SK-N-SH (cell line): ENCODE measurements around the gene BNC2. TPM values are rescaled to one million over a fixed set of nuclear protein-coding genes. Genes with fewer than 3 reads are reported as not detected.

Source experiments
- CTCF ChIA-PET: fragments of 300-600, 350-600 bp; formaldehyde crosslinking; extraction: SDS; loops from one replicate; lab custom pipeline; 2021; lab: Yijun Ruan, JAX
- POLR2A ChIA-PET: fragments of 350-600 bp; sonication (Branson Sonifier 250); formaldehyde crosslinking; extraction: SDS; loops from one replicate; lab custom pipeline; 2020; ENCODE audit warnings: antibody characterized with exemption, inconsistent platforms; lab: Yijun Ruan, JAX
- DNase-seq: peaks from one replicate; pipeline ENCODE4 v3.0.0; 2012
- H2AFZ ChIP-seq: fragments of 200-600 bp; sonication (generic); 2 replicates; pipeline ENCODE4 v1.8.1; 2016; ENCODE audit warnings: antibody characterized with exemption, mild to moderate bottlenecking, low read depth
- H3F3A ChIP-seq: fragments of 200-600 bp; sonication (generic); replicated peaks from 2 replicates; pipeline ENCODE3; 2016; ENCODE audit warnings: antibody characterized with exemption, mild to moderate bottlenecking; ENCODE audit not compliant: insufficient read depth
- H3K27ac ChIP-seq, 2 experiments: fragments of 200-500 bp in 1 of 2; fragments of 200-600 bp in 1 of 2; sonication (Bioruptor generic) in 1 of 2; sonication (generic), shearing (Covaris generic) in 1 of 2; 2 replicates each; pipeline versions ENCODE4 v1.5.1 to v1.6.1; 2014 to 2016; ENCODE audit warnings: low read depth in 2 of 2, inconsistent platforms in 1 of 2, low read length in 1 of 2, mild to moderate bottlenecking in 1 of 2, mixed read lengths in 1 of 2
- H3K27me3 ChIP-seq: fragments of 200-600 bp; sonication (generic), shearing (Covaris generic); 2 replicates; pipeline ENCODE4 v1.6.1; 2016; ENCODE audit warnings: mixed run types; ENCODE audit not compliant: insufficient read depth
- H3K36me3 ChIP-seq, 2 experiments: fragments of 200-500 bp in 1 of 2; fragments of 200-600 bp in 1 of 2; sonication (Bioruptor generic) in 1 of 2; sonication (generic) in 1 of 2; replicated peaks in 1 of 2; 2 replicates each; pipeline versions ENCODE3 to v1.5.1; 2014 to 2016; ENCODE audit warnings: low read length in 1 of 2, mild to moderate bottlenecking in 1 of 2; ENCODE audit not compliant: insufficient read depth in 2 of 2, control insufficient read depth in 1 of 2
- H3K4me1 ChIP-seq, 2 experiments: fragments of 200-500 bp in 1 of 2; fragments of 200-600 bp in 1 of 2; sonication (Bioruptor generic) in 1 of 2; sonication (generic), shearing (Covaris generic) in 1 of 2; 2 replicates each; pipeline versions ENCODE4 v1.5.1 to v1.6.1; 2014 to 2016; ENCODE audit warnings: low read depth in 1 of 2, low read length in 1 of 2, mixed run types in 1 of 2; ENCODE audit not compliant: insufficient read depth in 2 of 2, control insufficient read depth in 1 of 2
- H3K4me2 ChIP-seq: fragments of 200-600 bp; sonication (generic), shearing (Covaris generic); 2 replicates; pipeline ENCODE4 v1.6.1; 2017; ENCODE audit warnings: mixed run types
- H3K4me3 ChIP-seq, 2 experiments: fragments of 200-500 bp in 1 of 2; fragments of 200-600 bp in 1 of 2; sonication (Bioruptor generic) in 1 of 2; sonication (generic), shearing (Covaris generic) in 1 of 2; 2 replicates each; pipeline versions ENCODE4 v1.5.1 to v1.8.1; 2014 to 2016; ENCODE audit warnings: low read depth in 2 of 2, inconsistent platforms in 1 of 2, low read length in 1 of 2, mild to moderate bottlenecking in 1 of 2, mixed read lengths in 1 of 2, moderate library complexity in 1 of 2
- H3K79me2 ChIP-seq: fragments of 200-600 bp; sonication (generic); 2 replicates; pipeline ENCODE4 v1.8.1; 2017; ENCODE audit warnings: mild to moderate bottlenecking; ENCODE audit not compliant: insufficient read depth
- H3K9ac ChIP-seq: fragments of 200-600 bp; sonication (generic); 2 replicates; pipeline ENCODE4 v1.6.1; 2017; ENCODE audit warnings: mixed run types
- H3K9me2 ChIP-seq: fragments of 200-600 bp; sonication (generic); 2 replicates; pipeline ENCODE4 v1.6.1; 2017; ENCODE audit warnings: mixed run types
- H3K9me3 ChIP-seq: fragments of 200-600 bp; sonication (generic); 2 replicates; pipeline ENCODE4 v1.6.1; 2017; ENCODE audit warnings: mixed run types, mild to moderate bottlenecking, moderate library complexity
- H4K20me1 ChIP-seq: fragments of 200-600 bp; sonication (generic); 2 replicates; pipeline ENCODE4 v1.6.1; 2017; ENCODE audit warnings: mild to moderate bottlenecking, mixed run types; ENCODE audit not compliant: insufficient read depth
- CTCF ChIP-seq: fragments of 200-600 bp; sonication (generic); IDR thresholded peaks from 2 replicates; pipeline ENCODE4 v1.6.1; 2017; ENCODE audit warnings: antibody characterized with exemption, mild to moderate bottlenecking, moderate library complexity
- ELF1 ChIP-seq: IDR thresholded peaks from 2 replicates; pipeline ENCODE4 v1.4.0; 2012
- EP300 ChIP-seq, 2 experiments: IDR thresholded peaks; 2 replicates each; pipeline versions ENCODE4 v1.4.0 to v1.6.1; 2012; ENCODE audit warnings: borderline replicate concordance in 1 of 2, low read depth in 1 of 2, low read length in 1 of 2
- GABPA ChIP-seq: IDR thresholded peaks from 2 replicates; pipeline ENCODE4 v1.4.0; 2012; ENCODE audit warnings: low read depth, mild to moderate bottlenecking
- JUND ChIP-seq: IDR thresholded peaks from 2 replicates; pipeline ENCODE4 v1.4.0; 2012
- PBX3 ChIP-seq: IDR thresholded peaks from 2 replicates; pipeline ENCODE4; 2012
- RAD21 ChIP-seq: IDR thresholded peaks from 2 replicates; pipeline ENCODE4 v1.6.1; 2012; ENCODE audit warnings: mild to moderate bottlenecking, low read length
- RCOR1 ChIP-seq: fragments of 150-350 bp; IDR thresholded peaks from 2 replicates; pipeline ENCODE4 v1.6.1; 2017; ENCODE audit warnings: antibody characterized with exemption, low read length
- REST ChIP-seq: IDR thresholded peaks from 2 replicates; pipeline ENCODE4 v1.6.1; 2012; ENCODE audit warnings: mild to moderate bottlenecking, low read depth, low read length, moderate library complexity
- TCF12 ChIP-seq: IDR thresholded peaks from 2 replicates; pipeline ENCODE4 v1.4.0; 2012
- TEAD4 ChIP-seq: IDR thresholded peaks from 2 replicates; pipeline ENCODE4 v1.4.0; 2012; ENCODE audit warnings: mild to moderate bottlenecking, borderline replicate concordance; ENCODE audit not compliant: insufficient read depth
- WGBS: methylation state at CpG from one replicate; pipeline ENCODE4 v1.1.6; 2017; ENCODE audit warnings: low lambda C conversion rate; 5-methylcytosine and 5-hydroxymethylcytosine counted together
- polyA plus RNA-seq, 3 experiments: library from polyadenylated mRNA; depleted of rRNA; stranded (reverse); fragments of >200 nt; gene quantifications; 2 replicates each; pipeline ENCODE4 v1.2.3, GENCODE V29; 2012

BNC2 gene
- polyA plus RNA-seq, 1 of the 3 experiments (the other 2 are of a cell fraction), result 8.8 TPM

- no peaks in the 10 kb centered on the region for H3F3A ChIP-seq
- no peaks in the 10 kb centered on the region for H3K79me2 ChIP-seq
- ChIA-PET CTCF (no interaction called here), POLR2A (no interaction called here)
- H3K36me3 ChIP-seq, result peaks cover 0 to 5% of the 10 kb centered on the region in 2 experiments
- no peak overlapping the region; a peak in 1 of 4 replicates for H3K27ac ChIP-seq
- H2AFZ ChIP-seq, result no peak overlapping the region
- H3K9ac ChIP-seq, result no peak overlapping the region
- H3K9me3 ChIP-seq, result no peaks in the 10 kb centered on the region
- no peaks in the 10 kb centered on the region for H3K9me2 ChIP-seq
- H3K4me2 ChIP-seq, result no peak overlapping the region
- no peaks in the 10 kb centered on the region for H3K27me3 ChIP-seq
- H3K4me3 ChIP-seq, result no peak overlapping the region
- TF ChIP-seq REST (no peak), RCOR1 (no peak), PBX3 (no peak), CTCF (no peak), ELF1 (no peak), JUND (no peak), TEAD4 (no peak), EP300 (IDR thresholded peaks at IDR 0.05; ENCODE audit: borderline replicate concordance in 1 of 2, low read depth in 1 of 2, low read length in 1 of 2) (no peak), RAD21 (no peak)
- WGBS, result 80% methylated on average over 3 of the region's 3 CpGs
- H3K4me1 ChIP-seq, result peaks cover 0 to 13% of the 10 kb centered on the region in 2 experiments; a peak in 2 of 4 replicates
- no peak for DNase-seq
- no peaks in the 10 kb centered on the region for H4K20me1 ChIP-seq
Observed at GRCh38 chr9:16485160-16485559, 385.3 kb downstream of the BNC2 start.

DNA sequence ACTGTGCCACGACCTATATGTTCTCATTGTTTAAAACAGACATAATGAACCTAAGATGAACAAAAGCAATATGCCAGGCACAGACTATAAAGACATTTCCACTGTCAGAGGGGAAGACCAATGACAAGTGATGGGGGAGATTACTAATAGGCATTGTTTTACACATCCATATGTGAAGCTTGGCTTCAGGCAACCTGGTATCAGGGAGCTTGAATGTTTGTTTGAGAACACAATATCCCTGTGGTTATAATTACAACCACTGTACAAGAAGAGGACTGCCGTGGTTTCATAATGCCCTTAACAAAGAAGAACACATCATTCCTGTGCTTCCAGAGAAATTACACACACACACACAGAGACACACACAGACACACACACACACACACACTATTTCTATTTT lies 385.7 kb downstream of the BNC2 start:
- no peaks in the 10 kb centered on the region for H3K79me2 ChIP-seq
- H3K27me3 ChIP-seq, result no peaks in the 10 kb centered on the region
- WGBS, result 61% methylated on average over 2 of the region's 2 CpGs
- CTCF ChIA-PET, result no interaction called here
- H2AFZ ChIP-seq, result no peak overlapping the region
- peak overlapping the region in 1 of 2 experiments; percentile 83; a peak in 1 of 4 replicates for H3K27ac ChIP-seq
- no peaks in the 10 kb centered on the region for H4K20me1 ChIP-seq
- TF ChIP-seq RCOR1 (peak; percentile 46; the same call in 1 of the 2 replicates), TCF12 (peak; percentile 11; the same call in 1 of the 2 replicates), RAD21 (0 out of 2 replicates have a peak, but pooled peaks have one; percentile 9), EP300 (IDR thresholded peaks at IDR 0.05; ENCODE audit: borderline replicate concordance in 1 of 2, low read depth in 1 of 2, low read length in 1 of 2) (peak in 1 of 2 experiments; percentile 64; a peak in 1 of 4 replicates), GABPA (no peak)
- TF ChIP-seq, all 33 proteins: peak for 4
- no peak overlapping the region for H3K4me3 ChIP-seq
- peaks cover 0 to 5% of the 10 kb centered on the region in 2 experiments for H3K36me3 ChIP-seq
- no peak overlapping the region for H3K4me2 ChIP-seq
- H3K9me3 ChIP-seq, result no peaks in the 10 kb centered on the region
- H3K9ac ChIP-seq, result no peak overlapping the region
- POLR2A ChIA-PET, result no interaction called here
- DNase-seq, result peak; percentile 52
- H3K9me2 ChIP-seq, result no peaks in the 10 kb centered on the region
- H3K4me1 ChIP-seq, result peaks cover 0 to 13% of the 10 kb centered on the region in 2 experiments; a peak in 2 of 4 replicates
- no peaks in the 10 kb centered on the region for H3F3A ChIP-seq
